Astrocyte of the hippocampus (primary cell): ENCODE measurements around the gene CD72.

ENCODE experiments used
- DNase-seq: peaks from one replicate; pipeline ENCODE4 v3.0.0; 2011; ENCODE audit warnings: low read depth, low spot score

CD72 gene

GRCh38 chr9:35618325-35618727 lies at the start of gene CD72:
CD72 (minus strand) TSS chr9:35618413; CDS start chr9:35618303, 110 bp downstream.
- DNase-seq = no peak

GRCh38 chr9:35667939-35668338 lies 49.7 kb upstream of the CD72 start:
- DNase-seq = no peak

- DNase-seq = no peak
Observed at GRCh38 chr9:35666549-35666948, 48.3 kb upstream of the CD72 start.

GRCh38 chr9:35666045-35666444 lies 47.8 kb upstream of the CD72 start:
- DNase-seq = peak; percentile 83

DNA sequence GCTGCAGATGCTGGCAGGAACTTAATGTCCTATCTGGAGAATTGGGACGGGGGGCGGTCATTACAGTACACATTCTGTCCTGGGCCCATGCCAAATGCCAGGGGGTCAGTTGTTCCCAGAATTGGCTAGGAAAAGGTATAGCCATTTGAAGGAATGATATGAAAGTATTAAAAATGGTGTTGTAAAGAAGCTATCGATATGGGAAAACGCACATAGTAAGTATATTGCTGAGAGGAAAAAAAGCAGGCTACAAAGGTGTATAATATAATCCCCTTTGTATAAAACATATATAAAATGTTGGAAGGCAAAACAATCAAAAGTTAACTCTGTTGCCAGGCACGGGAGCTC lies 47.2 kb upstream of the CD72 start:
- DNase-seq = no peak

GRCh38 chr9:35664531-35665470 lies 46.6 kb upstream of the CD72 start, which contains the start of gene ARHGEF39:
ARHGEF39 (minus strand) TSS chr9:35665195; CDS start chr9:35665169, 26 bp downstream.
- peak; percentile 93 for DNase-seq

- no peak for DNase-seq
Observed at GRCh38 chr9:35662437-35662836, 44.2 kb upstream of the CD72 start.

- DNase-seq = no peak
Observed at GRCh38 chr9:35661756-35662350, 43.6 kb upstream of the CD72 start.

- DNase-seq = peak; percentile 55
Observed at GRCh38 chr9:35660966-35661415, 42.8 kb upstream of the CD72 start.

GRCh38 chr9:35659340-35659739 lies 41.1 kb upstream of the CD72 start:
- peak; percentile 66 for DNase-seq

DNA sequence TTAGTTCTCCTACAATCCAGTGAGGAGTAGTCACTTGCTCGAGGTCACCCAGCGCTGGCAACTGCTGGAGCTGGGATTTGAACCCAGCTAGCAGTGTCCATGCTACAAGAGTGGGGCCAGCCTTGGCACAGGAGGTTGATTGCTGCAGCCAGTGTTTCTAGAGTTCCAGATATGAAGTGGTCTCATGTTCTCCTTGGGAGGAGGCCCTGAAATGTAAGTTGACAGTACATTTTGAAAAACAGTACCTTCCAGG lies 40.7 kb upstream of the CD72 start:
- DNase-seq = peak; percentile 52

DNA sequence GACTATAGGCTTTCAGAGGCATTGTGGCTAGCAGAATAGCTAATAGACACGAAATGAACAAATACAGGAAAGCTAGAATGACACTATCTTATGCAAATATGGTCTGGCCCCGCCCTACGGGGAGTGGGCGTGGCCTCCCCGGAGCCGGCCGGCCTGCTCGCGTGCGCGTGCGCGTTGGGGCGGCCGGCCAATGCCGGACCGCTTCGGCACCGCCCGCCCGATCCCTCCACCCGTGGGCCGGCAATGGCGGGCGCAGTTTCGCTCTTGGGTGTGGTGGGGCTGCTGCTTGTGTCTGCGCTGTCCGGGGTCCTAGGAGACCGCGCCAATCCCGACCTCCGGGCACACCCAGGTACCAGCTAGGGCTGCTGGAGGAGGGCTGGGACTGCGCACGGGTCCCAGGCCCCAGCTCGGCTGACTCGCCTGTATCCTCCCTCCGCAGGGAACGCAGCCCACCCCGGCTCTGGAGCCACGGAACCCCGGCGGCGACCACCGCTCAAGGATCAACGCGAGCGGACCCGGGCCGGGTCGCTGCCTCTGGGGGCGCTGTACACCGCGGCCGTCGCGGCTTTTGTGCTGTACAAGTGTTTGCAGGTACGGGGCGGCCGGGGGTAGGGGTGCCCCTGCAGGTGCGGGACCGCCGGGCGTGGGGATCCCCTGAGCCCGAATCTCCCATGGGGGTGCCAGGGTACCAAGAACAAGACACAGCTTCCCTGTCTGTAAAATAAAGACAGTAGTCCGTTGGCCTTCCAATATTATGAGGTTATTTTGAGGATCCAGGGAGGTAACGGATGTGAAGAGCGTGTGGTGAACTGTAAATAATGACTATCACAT lies 40.1 kb upstream of the CD72 start, which contains the start of gene CCDC107:
CCDC107 (plus strand) TSS at position 156 of the 831 bp plus-strand sequence; CDS start at position 244, 88 bp downstream.
- DNase-seq = peak; percentile 95

GRCh38 chr9:35657546-35658136 lies 39.4 kb upstream of the CD72 start, which contains the start of gene RMRP:
RMRP (minus strand) TSS chr9:35658019.
- DNase-seq = peak; percentile 100

- no peak for DNase-seq
Observed at GRCh38 chr9:35656831-35657545, 38.8 kb upstream of the CD72 start.

- no peak for DNase-seq
Observed at GRCh38 chr9:35656348-35656747, 38.1 kb upstream of the CD72 start.

- DNase-seq = no peak
Observed at GRCh38 chr9:35653611-35654010, 35.4 kb upstream of the CD72 start.

GRCh38 chr9:35652829-35653209 lies 34.6 kb upstream of the CD72 start:
- DNase-seq = no peak

- no peak for DNase-seq
Observed at GRCh38 chr9:35651956-35652828, 34.0 kb upstream of the CD72 start.

- DNase-seq = no peak
Observed at GRCh38 chr9:35650341-35651158, 32.3 kb upstream of the CD72 start, which contains the start of gene SIT1. SIT1 (minus strand) TSS chr9:35650931; CDS start chr9:35650853, 78 bp downstream.
